GM13976 (cell line): ENCODE measurements around the gene SORCS3.

ENCODE experiments used
- DNase-seq: peaks from one replicate; pipeline ENCODE4 v3.0.0; 2012; ENCODE audit warnings: low spot score
- in situ Hi-C: fragments of 300-500 bp; cut with MboI; formaldehyde crosslinking; loops from one replicate; pipeline ENCODE4 v1.12.0; 2022; ENCODE audit warnings: low sequenced_read_pairs, mixed read lengths, inconsistent platforms; ENCODE audit not compliant: unreplicated experiment
- TF ChIP-seq, protein P1 (sequence below): IDR thresholded peaks from 2 replicates; pipeline ENCODE4 v1.5.1; 2012; ENCODE audit warnings: borderline replicate concordance, mild to moderate bottlenecking; ENCODE audit not compliant: insufficient read depth; ENCODE audit errors: extremely low read depth, missing control alignments, control extremely low read depth

The SORCS3 gene

GRCh38 chr10:104734433-104734832 is 93.3 kb downstream of the SORCS3 start:
- DNase-seq = no peak
- TF ChIP-seq, protein P1, sequence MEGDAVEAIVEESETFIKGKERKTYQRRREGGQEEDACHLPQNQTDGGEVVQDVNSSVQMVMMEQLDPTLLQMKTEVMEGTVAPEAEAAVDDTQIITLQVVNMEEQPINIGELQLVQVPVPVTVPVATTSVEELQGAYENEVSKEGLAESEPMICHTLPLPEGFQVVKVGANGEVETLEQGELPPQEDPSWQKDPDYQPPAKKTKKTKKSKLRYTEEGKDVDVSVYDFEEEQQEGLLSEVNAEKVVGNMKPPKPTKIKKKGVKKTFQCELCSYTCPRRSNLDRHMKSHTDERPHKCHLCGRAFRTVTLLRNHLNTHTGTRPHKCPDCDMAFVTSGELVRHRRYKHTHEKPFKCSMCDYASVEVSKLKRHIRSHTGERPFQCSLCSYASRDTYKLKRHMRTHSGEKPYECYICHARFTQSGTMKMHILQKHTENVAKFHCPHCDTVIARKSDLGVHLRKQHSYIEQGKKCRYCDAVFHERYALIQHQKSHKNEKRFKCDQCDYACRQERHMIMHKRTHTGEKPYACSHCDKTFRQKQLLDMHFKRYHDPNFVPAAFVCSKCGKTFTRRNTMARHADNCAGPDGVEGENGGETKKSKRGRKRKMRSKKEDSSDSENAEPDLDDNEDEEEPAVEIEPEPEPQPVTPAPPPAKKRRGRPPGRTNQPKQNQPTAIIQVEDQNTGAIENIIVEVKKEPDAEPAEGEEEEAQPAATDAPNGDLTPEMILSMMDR = no peak
- in situ Hi-C loops = no loop called here

DNA sequence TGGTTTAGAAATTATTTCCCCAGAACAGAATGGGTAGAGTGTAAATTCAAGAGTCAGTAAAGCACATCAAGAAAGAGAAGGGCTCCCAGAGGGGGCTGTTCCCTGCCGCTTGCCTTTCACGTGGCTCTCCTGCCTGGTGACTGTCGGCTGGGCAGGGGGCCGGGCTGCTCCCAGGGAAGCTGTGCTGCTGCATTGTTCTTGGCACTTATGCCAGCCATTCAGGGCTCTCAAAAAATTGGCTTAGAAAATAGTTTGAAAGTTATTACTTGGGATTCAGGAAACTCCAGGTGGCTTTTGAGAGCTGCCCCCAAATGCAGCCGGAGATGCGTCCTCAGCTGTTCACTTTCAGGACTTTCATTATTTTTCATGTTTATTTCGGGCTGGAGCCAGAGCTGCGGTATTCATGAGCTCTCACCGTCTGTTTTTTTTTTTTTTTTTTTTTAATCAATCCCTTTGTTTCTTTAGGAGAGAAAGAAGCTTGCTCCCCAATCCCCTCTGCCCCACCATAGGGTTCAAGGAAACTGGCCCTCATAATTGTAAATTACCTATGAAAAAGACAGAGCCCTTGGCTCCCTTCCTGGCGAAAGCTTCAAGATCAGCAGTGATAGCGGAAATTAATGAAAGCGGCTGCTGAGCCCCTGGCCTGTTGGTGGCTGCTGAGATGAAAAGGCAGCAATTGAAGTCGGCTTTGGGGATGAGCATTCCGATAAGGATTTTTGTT is 94.1 kb downstream of the SORCS3 start:
- TF ChIP-seq, protein P1 = no peak
- in situ Hi-C loops = no loop called here
- no peak for DNase-seq

DNA sequence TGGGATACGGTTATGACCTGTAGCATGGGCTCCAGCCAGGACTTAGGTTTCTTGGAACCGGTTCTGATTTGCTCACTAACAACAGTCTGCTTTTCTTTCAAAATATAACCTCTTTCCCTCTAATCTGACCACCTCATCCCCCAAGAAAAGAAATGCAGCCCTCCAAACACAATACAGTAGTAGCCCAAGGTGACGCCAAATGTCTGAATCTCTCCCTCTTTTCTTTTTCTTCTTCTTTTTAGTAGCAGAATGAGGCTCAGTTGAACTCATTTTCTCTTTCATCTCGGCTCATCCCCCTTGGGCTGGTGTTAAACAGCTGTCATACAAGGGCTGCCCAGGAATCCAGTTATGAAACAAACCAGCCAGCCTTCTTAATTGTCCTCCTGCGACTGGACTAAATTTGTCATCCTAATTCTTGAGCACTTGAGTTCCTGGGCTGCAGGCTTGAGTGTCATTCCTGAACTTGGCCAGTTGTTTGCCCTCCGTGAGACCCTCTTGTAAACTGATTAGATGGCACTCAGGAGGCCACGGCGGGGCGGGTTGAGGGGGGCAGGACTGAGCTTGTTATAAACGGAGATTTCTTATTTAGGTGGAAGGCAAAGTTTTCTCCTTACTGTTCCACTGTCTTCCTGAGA is 94.8 kb downstream of the SORCS3 start:
- TF ChIP-seq, protein P1 = no peak
- no peak for DNase-seq
- in situ Hi-C loops = no loop called here

DNA sequence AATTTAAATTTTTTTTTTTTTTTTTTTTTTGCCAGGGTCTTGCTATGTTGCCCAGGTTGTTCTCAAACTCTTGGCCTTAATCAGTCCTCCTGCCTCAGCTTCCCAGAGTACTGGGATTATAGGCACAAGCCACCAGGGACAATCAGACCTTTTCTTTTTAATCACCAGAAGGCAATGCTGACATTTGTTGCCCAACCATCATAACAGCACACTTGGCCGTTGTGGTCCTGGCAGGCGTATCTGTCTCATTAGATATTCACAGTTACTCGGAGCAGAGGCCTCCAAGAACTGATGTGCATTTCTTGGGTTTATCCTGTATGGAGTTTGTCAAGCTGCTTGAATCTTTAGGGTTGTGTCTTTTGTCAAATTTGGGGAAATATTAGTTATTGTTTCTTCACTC is 100.0 kb downstream of the SORCS3 start:
- no peak for DNase-seq
- TF ChIP-seq, protein P1 = no peak
- in situ Hi-C loops = no loop called here

- in situ Hi-C loops = no loop called here
- TF ChIP-seq, protein P1 = no peak
- DNase-seq = no peak
These were observed 103.0 kb downstream of the SORCS3 start for GRCh38 chr10:104744052-104744451.

GRCh38 chr10:104750291-104750690 is 109.2 kb downstream of the SORCS3 start:
- TF ChIP-seq, protein P1 = no peak
- DNase-seq = no peak
- in situ Hi-C loops = no loop called here
